Glutamatergic neuron (in vitro differentiated cells): Measurements from ENCODE around the gene CLEC4M. TPM values are rescaled to one million over a fixed set of nuclear protein-coding genes. Genes with fewer than 3 reads are reported as not detected.

Experiments
- DNase-seq: peaks from one replicate; pipeline ENCODE4 v3.0.0; 2022
- H3K27ac Mint-ChIP-seq: one replicate; pipeline ENCODE4 v1.8.0; 2020; ENCODE audit warnings: mild to moderate bottlenecking, mixed read lengths, inconsistent platforms; ENCODE audit not compliant: unreplicated experiment
- H3K27me3 Mint-ChIP-seq: one replicate; pipeline ENCODE4 v1.8.0; 2020; ENCODE audit warnings: mild to moderate bottlenecking, moderate library complexity, mixed read lengths, inconsistent platforms; ENCODE audit not compliant: unreplicated experiment
- H3K36me3 Mint-ChIP-seq: one replicate; pipeline ENCODE4 v1.8.0; 2020; ENCODE audit warnings: mild to moderate bottlenecking, mixed read lengths, inconsistent platforms; ENCODE audit not compliant: unreplicated experiment
- H3K4me1 Mint-ChIP-seq: one replicate; pipeline ENCODE4 v1.8.0; 2020; ENCODE audit warnings: mild to moderate bottlenecking, low read depth, mixed read lengths, inconsistent platforms; ENCODE audit not compliant: unreplicated experiment
- H3K4me3 Mint-ChIP-seq: one replicate; pipeline ENCODE4 v1.8.0; 2020; ENCODE audit warnings: mild to moderate bottlenecking, mixed read lengths, inconsistent platforms; ENCODE audit not compliant: unreplicated experiment
- H3K9me3 Mint-ChIP-seq: one replicate; pipeline ENCODE4 v1.8.0; 2020; ENCODE audit warnings: mild to moderate bottlenecking, moderate library complexity, mixed read lengths, inconsistent platforms; ENCODE audit not compliant: unreplicated experiment
- CTCF ChIP-seq: fragments of 200-600 bp; sonication (generic); IDR thresholded peaks from one replicate; pipeline ENCODE4 v1.5.0; 2021; ENCODE audit not compliant: partially characterized antibody, unreplicated experiment
- total RNA-seq: library from RNA; stranded (reverse); fragmentation: NEBNext Ultra II Directional; extraction: Animal tissue kit (Norgen Biotek cat#: 25700); gene quantifications from one replicate; pipeline ENCODE4 v1.2.1, GENCODE V29; 2021; ENCODE audit not compliant: unreplicated experiment

The CLEC4M gene
- total RNA-seq, 1 donor from 2014 or later: not detected

GRCh38 chr19:7722231-7722651 is 40.8 kb upstream of the CLEC4M start:
- Mint-ChIP-seq H3K9me3 (peaks cover 24% of the 10 kb centered on the region), H3K27ac (peak overlapping the region; percentile 100), H3K36me3 (peaks cover 4% of the 10 kb centered on the region), H3K27me3 (peaks cover 18% of the 10 kb centered on the region), H3K4me1 (peaks cover 20% of the 10 kb centered on the region), H3K4me3 (peak overlapping the region; percentile 76)
- DNase-seq: peak; percentile 82
- no peak for TF ChIP-seq CTCF

GRCh38 chr19:7725791-7726190 is 37.3 kb upstream of the CLEC4M start:
- H3K36me3 Mint-ChIP-seq: peaks cover 10% of the 10 kb centered on the region
- peaks cover 15% of the 10 kb centered on the region for H3K27me3 Mint-ChIP-seq
- no peak for DNase-seq
- no peak overlapping the region for H3K27ac Mint-ChIP-seq
- no peak overlapping the region for H3K4me3 Mint-ChIP-seq
- peaks cover 19% of the 10 kb centered on the region for H3K9me3 Mint-ChIP-seq
- TF ChIP-seq CTCF: no peak
- H3K4me1 Mint-ChIP-seq: peaks cover 21% of the 10 kb centered on the region

GRCh38 chr19:7729211-7729610 is 33.8 kb upstream of the CLEC4M start:
- H3K4me3 Mint-ChIP-seq: peak overlapping the region; percentile 76
- H3K4me1 Mint-ChIP-seq: peaks cover 7% of the 10 kb centered on the region
- no peak for TF ChIP-seq CTCF
- peaks cover 10% of the 10 kb centered on the region for H3K36me3 Mint-ChIP-seq
- H3K27me3 Mint-ChIP-seq: peaks cover 7% of the 10 kb centered on the region
- peaks cover 2% of the 10 kb centered on the region for H3K9me3 Mint-ChIP-seq
- H3K27ac Mint-ChIP-seq: peak overlapping the region; percentile 44
- peak; percentile 52 for DNase-seq

- H3K27ac Mint-ChIP-seq: no peak overlapping the region
- no peaks in the 10 kb centered on the region for H3K9me3 Mint-ChIP-seq
- peaks cover 5% of the 10 kb centered on the region for H3K27me3 Mint-ChIP-seq
- peak overlapping the region; percentile 76 for H3K4me3 Mint-ChIP-seq
- DNase-seq: peak; percentile 24
- H3K36me3 Mint-ChIP-seq: peaks cover 10% of the 10 kb centered on the region
- H3K4me1 Mint-ChIP-seq: peaks cover 7% of the 10 kb centered on the region
- no peak for TF ChIP-seq CTCF
Measured at GRCh38 chr19:7729831-7730285, 33.2 kb upstream of the CLEC4M start.

GRCh38 chr19:7730286-7731217 is 32.5 kb upstream of the CLEC4M start:
- Mint-ChIP-seq H3K27ac (no peak overlapping the region), H3K36me3 (peaks cover 10% of the 10 kb centered on the region), H3K4me3 (peak overlapping the region; percentile 76), H3K4me1 (peaks cover 7% of the 10 kb centered on the region), H3K27me3 (peaks cover 5% of the 10 kb centered on the region), H3K9me3 (no peaks in the 10 kb centered on the region)
- TF ChIP-seq CTCF: no peak
- peak; percentile 61 for DNase-seq
